Islet precursor cell (in vitro differentiated cells): Measurements from ENCODE around the gene SCAF8.
"Not testable (repeated sequence)": the region's sequence is repeated elsewhere in the genome, so short reads cannot be mapped to it uniquely, and the experiment has no call there.

Source experiments
- DNase-seq: peaks from one replicate; pipeline ENCODE4 v3.0.0-alpha.2; 2018

The SCAF8 gene

GRCh38 chr6:154733626-154734382, 588 bp downstream of the SCAF8 start:
- DNase-seq, result peak; percentile 99

DNA sequence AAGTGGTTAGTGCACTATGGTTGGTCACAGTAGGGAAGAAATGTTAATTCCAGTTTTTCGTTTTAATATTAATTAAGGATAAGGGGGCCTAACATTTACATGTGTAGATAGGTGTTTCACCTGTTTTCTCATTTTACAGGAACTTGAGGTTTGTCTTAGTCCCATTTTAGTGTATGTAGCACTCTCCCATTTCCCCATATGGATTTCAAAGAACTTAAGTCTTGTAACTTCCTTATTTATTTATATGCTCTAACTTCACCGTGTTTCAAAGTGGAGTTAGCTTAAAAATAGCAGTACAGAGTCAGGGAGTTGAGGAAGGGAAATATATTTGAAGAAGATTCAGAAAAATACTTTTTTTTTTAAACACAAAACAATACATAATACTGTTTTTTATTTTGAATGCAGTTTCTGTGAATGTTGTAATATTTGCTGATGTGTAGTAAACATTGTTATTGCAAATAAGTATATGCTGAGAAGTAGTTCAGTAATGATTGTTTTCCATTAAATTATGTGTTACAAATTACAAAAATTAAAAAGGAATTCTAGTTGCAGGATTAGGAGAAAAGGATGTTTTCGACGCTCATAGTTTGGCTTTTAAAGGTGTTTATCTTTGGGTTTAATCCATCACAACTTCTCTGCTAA, 3.5 kb downstream of the SCAF8 start:
- DNase-seq, result no peak

DNA sequence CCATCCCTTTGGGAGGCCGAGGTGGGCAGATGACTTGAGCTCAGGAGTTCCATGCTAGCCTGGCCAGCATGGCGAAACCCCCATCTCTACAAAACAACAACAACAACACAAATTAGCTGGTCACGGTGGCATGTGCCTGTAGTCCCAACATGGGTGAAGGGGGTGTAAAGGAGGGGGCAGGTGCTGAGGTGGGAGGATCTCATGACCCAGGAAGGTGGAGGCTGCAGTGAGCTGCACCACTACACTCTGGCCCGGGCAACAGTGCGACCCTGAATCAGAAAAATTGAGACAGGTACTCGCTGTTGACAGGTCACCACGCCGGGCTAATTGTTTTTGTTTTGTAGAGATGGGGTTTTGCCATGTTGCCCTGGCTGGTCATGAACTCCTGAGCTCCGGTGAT, 4.2 kb downstream of the SCAF8 start:
- no peak for DNase-seq

GRCh38 chr6:154738551-154738961, 5.3 kb downstream of the SCAF8 start:
- no peak for DNase-seq

DNA sequence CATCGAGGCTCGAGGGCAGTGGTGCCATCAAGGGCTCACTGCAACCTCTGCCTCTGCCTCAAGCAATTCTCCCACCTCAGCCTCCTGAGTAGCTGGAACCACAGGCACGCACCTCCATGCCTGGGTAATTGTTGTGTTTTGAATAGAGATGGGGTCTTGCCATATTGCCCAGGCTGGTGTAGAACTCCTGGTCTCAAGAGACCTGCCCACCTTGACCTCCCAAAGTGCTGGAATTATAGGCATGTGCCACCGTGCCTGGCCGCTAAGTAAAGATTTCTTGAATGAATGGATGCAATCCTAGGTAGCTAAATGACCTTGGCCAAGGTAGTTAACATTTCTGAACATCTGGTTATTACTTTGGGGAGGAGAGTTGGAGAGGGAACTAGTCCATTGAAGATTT, 7.4 kb downstream of the SCAF8 start:
- DNase-seq, result no peak

DNA sequence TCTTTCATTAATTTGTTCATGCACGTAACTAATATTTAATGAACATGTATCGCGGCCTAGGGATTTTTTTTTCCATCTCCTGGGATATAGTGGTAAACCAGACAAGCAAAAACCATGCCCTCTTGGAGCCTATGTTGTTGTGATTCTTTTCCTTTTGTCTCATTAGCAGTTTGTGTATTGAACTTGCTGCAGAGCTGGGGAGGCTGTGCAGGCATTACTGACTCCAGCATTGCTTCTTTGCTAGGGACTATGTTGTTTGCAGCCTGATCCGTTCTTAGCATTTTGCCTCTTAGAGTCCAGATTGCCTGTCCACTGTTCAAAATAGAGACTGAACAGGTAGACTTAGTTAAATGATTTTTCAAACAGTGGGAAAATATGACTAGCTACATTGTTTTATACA, 9.7 kb downstream of the SCAF8 start:
- no peak for DNase-seq

DNA sequence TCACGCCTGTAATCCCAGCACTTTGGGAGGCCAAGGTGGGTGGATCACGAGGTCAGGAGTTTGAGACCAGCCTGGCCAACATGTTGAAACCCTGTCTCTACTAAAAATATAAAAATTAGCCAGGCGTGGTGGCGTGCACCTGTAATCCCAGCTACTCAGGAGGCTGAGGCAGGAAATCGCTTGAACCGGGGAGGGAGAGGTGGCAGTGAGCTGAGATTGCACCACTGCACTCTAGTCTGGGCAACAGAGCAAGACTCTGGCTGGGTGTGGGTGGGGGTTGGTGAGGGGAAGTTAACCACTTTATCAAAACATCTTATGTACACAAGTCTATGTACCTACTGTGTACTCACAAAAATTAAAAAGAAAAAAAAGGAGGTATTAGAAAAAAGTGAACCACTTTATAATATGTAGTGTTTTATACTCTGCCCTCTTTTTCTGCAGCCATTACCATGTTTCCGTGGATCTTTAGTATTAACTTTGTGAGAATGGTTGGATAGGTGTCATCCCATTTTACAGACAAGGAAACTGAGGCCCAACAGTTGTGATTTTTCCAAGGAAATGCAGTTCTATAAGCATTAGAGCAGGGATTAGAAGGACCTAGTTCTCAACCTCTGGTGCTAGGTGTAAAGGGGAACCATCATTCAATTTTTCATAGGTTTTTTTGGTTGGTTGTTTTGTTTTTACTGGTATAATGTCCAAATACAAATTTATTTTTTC, 11.0 kb downstream of the SCAF8 start:
- DNase-seq, result not testable (repeated sequence)

DNA sequence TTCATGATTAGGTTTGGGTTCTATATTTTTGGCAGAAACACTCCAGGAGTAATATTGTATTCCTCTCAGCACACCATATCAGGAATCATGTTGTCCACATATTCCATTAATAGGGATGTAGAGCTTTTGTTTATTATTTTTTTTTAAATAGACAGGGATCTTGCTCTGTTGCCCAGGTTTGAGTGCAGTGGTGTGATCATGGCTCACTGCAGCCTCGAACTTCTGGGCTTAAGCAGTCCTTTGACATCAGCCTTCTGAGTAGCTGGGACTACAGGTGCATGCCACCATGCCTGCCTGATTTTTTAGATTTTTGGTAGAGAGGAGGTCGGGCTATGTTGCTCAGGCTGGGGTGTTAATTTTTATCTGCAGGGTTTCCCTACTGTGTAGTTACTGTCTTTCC, 12.0 kb downstream of the SCAF8 start:
- DNase-seq, result no peak

- DNase-seq, result no peak
Measured at GRCh38 chr6:154749341-154749740, 16.1 kb downstream of the SCAF8 start.

- no peak for DNase-seq
Measured at GRCh38 chr6:154751011-154751800, 18.0 kb downstream of the SCAF8 start.

GRCh38 chr6:154752022-154752421, 18.8 kb downstream of the SCAF8 start:
- DNase-seq, result no peak

DNA sequence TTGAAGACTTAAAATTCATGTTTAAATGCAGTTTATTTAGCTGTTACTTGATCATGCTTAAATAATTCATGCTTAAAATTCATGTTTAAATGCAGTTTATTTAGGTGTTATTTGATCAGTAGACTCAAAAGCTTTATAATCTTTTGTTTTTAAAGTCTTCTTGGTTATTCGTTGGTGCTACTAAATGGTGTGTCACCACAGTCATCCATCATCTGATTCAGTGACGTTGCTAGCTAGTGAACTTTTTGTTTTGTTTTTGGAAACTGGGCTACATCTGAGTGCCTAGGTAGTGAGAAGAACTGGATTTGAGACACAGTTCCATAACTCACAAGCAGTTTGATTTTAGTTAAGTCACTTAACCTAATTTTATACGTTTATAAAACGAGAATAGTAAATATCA, 20.9 kb downstream of the SCAF8 start:
- no peak for DNase-seq

DNA sequence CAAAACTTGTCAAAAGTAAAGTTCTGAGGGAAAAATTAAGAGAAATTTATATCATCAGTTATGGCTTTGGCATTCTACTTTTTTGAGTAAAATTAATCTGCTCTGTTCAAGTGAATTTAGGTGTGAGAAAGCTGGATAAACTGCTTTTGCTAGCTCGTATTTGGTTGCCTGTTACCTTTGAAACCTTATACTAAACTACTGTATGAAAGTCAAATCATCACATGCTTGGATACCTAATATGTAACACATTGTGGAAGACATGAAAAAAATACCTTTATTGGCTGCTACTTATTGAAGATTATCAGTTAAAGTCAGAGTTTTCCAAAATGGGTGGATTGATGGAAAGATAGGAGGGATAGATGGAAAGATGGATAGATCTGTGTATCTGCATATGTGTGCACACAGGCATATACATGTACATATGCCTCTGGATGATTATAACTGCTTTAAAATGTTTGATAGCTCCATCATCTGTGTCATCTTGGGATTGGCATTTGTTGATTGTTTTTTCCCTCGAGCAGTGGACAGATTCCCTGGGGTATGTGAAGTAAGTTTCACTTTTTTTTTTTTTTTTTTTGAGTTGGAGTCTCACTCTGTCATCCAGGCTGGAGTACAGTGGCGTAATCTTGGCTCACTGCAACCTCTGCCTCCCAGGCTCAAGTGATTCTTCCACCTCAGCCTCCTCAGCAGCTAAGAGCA, 24.3 kb downstream of the SCAF8 start:
- DNase-seq, result no peak

DNA sequence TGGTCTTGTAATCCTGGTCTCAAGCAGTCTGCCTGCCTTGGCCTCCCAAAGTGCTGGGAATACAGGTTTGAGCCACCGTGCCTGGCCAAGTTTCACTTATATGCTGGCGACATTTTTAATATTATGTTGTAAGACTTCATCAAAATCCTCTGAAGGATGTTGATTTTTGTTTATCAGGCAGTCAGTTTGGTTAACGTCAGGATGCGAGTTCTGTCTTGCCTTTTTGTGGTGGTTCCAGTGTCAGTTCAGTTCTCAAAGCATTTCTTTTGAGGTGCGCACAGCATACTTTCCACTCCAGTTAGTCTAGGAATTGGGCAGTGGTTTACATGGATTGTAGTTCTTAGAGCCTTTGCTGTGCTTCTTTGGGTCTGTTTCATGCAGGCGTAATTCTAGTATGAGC, 24.9 kb downstream of the SCAF8 start:
- DNase-seq, result no peak

DNA sequence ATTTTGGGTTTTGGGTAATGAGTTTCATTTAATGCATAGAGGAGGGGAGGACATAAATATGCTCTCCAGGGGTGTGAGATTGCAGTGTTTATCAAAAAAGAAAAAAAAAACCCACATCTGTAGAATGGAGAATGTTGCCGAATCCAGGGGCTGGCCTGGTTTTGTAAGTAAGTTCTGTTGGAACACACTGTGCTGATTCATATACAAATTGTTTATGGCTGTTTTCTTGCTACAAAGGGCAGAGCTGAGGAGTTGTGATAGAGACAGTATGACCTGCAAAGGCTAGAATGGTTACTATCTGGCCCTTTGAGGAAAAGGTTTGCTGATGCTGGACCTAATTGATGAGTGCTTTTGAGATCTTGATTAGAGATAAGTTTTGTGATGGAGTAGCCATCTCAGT, 30.4 kb downstream of the SCAF8 start:
- DNase-seq, result no peak

DNA sequence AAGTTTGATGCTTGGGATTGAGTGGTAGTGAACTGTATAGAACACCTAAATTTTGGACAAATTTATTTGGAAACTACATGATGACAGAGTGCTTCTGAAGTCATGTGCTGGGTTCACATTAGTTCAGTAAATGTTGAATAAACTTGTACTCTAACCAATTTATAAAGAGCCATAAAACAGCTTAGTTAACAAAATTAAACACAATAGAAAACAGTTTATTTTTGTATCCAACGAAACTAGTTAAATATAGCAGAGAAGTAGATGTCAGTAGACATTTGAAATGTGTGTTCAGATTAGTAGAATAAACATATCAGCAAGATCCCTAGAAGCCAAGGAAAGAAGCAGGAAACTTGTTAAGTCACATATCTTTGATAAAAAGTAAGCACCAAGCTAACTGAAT, 32.1 kb downstream of the SCAF8 start:
- no peak for DNase-seq

- DNase-seq, result no peak
Measured at GRCh38 chr6:154766288-154766687, 33.1 kb downstream of the SCAF8 start.

DNA sequence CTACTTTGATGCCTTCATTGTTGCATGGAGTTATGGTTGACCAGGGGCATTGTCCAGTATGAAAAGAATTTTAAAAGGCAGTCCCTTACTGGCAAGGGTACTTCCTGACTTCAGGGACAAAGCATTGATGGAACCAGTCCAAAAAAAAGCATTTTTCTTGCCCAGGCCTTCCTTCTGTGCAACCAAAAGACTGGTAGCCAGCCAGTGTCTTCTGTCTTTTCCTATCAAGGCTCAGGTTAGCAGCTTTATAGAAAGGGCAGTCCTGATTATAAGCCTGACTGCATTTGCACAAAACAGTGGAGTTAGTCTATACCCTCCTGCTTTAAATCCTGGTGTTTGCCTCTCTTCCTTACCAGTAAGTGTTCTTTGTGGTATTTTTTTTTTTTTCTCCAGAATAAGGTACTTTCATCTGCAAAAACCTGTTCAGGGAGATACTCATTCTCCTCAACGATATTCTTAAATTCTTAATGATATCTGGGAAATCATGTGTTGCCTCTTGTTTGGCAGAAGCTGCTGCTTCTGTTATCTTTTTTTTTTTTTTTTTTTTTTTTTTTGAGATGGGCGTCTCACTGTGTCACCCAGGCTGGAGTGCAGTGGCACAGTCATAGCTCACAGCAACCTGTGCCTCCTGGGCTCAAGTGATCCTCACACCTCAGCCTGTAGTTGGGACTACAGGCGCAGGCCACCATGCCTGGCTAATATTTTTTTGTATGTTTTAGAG, 33.9 kb downstream of the SCAF8 start:
- DNase-seq, result no peak

DNA sequence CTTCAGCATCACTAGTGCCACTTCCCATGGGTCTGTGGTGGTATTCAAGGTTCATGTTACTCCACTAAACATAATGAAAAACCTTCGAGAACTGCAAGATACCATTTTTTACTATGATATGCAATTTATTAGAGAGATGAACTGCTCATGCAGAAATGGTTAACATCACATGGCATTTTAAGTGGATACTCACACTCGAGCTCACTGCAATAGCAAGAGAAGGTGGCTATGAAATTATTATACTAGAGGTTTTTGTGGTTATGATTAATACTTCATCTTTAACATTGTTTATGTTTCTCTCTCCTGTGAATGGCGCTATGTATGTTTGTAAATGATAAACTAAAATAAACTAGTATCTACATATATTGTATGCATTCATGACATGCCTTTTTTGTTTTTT, 35.1 kb downstream of the SCAF8 start:
- no peak for DNase-seq

GRCh38 chr6:154773610-154774089, 40.4 kb downstream of the SCAF8 start:
- DNase-seq, result no peak

DNA sequence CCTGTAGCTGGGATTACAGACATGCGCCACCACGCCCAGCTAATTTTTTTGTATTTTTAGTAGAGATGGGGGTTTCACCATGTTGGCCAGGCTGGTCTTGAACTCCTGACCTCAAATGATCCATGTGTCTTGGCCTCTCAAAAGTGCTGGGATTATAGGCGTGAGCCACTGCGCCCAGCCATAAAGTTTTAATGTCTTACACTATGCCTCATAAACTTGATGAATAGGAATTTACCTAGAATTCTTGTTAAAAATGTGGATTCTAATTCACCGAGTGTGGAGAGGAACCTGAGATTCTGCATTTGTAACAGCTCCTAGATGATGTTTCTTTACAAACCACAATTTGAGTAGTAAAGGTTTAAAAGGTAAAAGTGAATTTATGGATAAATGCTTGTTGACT, 45.9 kb downstream of the SCAF8 start:
- DNase-seq, result not testable (repeated sequence)

- DNase-seq, result no peak
Measured at GRCh38 chr6:154782193-154782592, 49.0 kb downstream of the SCAF8 start.
